NAMALWA (cell line): ENCODE measurements around the gene FBXO11.
"Not testable (repeated sequence)": the region's sequence is repeated elsewhere in the genome, so short reads cannot be mapped to it uniquely, and the experiment has no call there.

Source experiments
- DNase-seq: peaks from one replicate; pipeline ENCODE4 v3.0.0-alpha.2; 2015; ENCODE audit warnings: low spot score

Gene FBXO11

DNA sequence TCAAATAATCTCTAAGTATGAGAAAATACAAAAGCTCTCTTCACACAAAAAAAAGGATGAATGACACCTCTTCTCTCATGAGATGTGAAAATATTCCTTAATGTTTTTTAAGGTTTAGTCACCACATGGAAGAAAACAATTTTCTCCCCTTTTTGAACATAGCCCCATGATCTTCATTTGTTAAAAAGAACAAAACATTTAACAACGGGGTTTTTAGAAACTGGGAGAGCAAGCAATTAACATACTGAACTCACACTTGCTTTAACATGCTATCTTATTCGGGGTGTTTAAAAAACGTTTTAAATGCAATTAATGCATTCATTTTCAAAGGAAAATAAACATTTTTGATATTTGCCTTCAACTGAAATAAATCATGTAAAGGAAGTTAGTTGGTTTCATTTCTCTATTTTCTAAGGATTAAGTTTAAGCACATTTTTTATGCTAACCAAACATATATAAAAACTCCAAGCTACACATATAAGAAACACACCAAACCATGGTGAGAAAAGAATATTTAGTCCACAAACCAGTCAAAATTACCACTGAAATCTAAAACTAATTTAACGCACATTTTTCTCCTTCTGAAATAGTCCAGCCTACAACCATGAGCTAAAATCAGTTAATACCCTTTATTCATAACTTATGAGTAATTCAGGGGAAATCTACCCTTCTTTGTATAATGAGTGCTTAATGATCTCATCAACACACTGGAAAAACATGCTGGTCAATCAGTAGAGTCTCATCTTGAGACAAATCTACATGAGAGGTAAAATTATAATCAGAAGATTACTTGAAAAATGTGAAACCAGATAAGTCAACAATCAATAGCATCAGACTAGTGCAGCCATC, 8.2 kb downstream of the FBXO11 start:
- peak; percentile 59 for DNase-seq

DNA sequence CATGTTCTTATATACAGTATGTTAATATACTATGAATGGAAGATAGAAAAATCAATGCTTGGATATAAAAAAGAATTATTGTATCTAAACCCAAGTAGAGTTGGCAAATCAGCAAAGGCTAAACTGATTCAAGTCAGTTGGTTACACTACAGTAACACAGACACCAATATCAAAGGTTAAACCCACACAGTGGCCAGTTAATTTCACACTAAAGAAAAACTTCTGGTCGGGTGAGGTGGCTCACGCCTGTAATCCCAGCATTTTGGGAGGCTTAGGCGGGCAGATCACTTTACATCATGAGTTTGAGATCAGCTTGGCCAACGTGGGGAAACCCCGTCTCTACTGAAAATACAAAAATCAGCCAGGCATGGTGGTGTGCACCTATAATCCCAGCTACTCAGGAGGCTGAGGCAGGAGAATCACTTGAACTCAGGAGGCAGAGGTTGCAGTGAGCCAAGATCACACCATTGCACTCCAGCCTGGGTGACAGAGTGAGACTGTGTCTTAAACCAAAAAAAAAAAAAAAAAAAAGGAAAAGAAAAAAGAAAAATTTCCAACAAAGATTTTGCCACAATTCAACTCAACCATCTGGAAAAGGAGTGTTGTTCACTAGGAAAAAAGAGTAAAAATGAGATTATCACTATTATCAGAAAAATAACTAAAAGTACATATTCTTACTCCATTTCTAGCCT, 9.0 kb downstream of the FBXO11 start:
- peak; percentile 50 for DNase-seq

DNA sequence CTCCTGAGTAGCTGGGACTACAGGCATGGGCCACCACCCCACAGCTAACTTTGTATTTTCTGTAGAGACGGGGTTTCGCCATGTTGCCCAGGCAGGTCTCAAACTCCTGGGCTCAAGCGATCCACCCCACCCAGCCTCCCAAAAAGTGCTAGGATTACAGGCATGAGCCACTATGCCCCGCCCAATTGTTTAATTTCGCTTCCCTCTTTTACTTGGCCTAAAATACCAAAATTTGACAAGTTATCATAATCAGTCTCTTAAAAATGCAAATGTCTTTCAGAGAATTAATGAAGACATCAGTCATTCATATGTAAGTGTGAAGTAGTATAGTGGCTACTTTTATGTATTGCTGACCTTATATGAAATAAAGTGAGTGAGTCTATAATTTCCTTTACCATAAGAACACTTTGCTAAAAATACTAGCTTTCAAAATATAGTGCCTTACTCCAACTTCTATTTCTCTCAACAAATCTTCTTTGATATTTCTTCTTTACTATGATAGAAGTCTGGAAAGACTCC, 9.8 kb downstream of the FBXO11 start:
- peak; percentile 45 for DNase-seq

DNA sequence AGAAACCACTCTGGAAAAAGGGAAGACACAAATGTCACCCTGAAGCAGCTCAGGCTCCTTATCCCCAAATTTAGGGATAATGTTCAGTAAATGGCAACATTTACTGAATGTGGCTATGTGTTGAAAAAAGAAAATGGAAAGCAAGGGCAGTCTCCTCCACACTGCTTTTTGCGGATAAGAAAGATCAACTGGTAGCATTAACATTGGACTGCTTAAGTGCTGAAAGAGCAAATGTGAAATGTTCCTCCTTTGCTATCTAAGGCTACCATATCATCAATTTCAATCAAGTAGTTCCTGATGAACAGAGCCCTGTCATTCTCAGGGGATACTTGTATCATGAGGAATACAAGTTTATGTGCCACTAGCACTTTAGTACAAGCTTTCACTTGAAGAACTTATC, 12.5 kb downstream of the FBXO11 start:
- DNase-seq: no peak

DNA sequence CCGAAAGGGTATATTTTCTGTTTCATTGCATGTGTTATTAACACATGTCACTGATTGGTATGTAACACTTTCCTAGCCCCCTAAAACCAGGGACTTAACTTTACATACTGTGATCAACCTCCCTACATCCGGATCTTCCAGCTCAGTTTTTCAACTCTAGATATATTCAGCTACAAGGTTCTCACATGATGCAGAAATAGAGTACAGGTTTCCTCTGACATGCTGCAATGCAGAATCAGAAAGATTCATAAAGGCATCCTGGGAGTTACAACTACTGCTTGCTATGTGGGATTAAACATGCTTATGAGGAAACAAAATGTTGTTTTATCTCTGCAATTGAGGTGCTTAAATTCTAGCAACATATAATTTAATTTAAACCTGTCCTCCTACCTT, 14.0 kb downstream of the FBXO11 start:
- DNase-seq: no peak

DNA sequence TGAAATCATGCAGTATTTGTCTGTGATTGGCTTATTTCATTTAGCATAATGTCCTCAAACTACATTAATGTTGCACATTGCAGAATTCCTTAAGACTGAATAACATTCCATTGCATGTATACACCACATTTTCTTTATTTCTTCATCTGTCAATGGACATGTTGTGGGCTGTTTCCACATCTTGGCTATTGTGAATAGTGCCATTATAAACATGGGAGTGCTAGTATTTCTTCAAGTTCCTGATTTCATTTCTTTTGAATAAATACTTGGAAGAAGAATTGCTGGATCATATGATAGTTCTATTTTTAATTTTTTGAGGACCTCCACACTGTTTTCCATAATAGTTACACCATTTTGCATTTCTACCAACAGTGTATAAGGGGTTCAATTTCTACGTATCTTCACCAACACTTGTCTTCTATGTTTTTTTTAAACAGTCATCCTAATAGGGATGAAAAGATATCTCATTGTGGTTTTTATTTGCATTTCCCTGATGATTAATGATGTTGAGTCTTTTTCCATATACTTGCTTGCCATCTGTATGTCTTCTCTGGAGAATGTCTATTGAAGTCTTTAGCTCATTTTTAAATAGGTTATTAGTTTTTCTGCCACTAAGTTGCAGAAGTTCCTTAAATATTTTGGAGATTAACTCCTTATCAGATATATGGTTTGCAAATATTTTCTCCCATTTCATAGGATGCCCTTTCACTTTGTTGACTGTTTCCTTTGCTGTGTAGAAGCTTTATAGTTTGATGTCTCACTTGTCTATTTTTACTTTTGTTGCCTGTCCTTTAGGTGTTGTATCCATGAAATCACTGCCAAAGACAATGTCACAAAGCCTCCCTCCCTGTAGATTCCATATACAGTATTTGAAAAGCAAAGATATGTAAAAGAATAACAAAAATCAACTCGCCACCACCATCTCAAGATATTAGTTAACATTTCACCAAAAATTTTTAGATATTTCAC, 14.6 kb downstream of the FBXO11 start:
- DNase-seq: peak; percentile 37

DNA sequence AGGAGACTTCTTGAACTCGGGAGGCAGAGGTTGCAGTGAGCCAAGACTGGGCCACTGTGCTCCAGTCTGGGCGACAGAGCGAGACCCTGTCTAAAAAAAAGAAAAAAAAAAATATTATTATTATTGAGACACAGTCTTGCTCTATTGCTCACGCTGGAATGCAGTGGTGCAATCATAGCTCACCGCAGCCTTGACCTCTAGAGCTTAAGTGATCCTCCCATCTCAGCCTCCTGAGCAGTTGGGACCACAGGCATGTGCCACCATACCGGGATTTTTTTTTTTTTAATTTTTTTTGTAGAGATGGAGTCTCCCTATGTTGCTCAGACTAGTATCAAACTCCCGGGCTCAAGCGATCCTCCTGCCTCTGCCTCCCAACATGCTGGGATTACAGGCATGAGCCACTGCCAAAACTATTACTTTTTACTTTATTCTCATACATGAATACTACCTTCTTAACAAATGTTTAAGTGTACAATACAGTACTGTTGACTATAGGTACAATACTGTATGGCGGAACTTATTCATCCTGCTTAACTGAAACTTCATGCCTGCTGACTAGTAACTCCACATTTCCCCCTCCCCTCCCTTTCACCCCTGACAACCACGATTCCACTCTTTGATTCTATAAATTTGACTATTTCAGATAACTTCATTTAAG, 15.5 kb downstream of the FBXO11 start:
- DNase-seq: no peak

DNA sequence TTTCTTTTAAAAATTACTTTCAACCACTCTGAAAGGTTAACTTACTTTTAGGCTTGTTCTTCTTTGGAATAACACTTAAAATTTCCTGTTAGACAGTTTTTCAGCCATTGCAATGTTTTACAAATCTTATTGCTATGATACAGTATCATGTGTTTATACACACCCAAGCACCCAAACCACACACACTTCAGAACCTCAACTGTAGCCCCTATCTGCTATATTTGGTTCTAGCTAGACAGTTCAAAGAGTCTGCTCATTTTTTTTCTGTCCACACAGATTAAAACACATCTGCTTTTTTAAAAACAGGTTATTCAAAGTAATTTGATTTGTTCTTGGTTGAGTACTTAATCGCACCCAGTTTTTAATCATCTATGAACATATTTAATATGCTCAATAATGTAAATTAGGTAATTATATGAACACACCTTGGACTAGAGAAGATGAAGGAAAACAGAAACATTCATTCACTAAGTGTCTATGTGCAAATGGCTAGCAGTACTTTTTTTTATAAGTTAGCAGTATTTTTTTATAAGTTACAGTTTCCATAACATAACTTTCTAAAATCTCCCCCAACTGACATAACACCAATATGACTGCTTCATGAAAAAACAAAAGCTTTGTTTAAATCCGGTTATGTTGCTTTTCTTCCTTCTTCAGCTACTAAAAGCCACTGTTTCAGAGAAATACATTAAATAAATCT, 17.6 kb downstream of the FBXO11 start:
- DNase-seq: peak; percentile 58

DNA sequence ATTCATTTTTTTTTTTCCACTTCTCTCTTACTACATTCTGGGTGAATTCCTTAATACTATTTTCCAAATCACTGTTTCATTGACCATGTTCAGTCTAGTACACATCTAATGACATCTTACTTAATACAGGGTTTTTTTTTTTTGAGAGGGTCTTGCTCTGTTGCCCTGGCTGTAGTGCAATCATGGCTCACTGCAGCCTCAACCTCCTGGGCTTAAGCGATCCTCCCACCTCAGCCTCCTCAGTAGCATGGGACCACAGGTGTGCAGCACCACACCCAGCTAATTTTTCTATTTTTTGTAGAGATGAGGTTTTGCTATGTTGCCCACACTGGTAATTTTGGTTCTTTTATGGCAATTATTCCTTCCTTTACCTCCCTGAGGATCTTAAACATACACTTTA, 29.4 kb downstream of the FBXO11 start:
- no peak for DNase-seq

DNA sequence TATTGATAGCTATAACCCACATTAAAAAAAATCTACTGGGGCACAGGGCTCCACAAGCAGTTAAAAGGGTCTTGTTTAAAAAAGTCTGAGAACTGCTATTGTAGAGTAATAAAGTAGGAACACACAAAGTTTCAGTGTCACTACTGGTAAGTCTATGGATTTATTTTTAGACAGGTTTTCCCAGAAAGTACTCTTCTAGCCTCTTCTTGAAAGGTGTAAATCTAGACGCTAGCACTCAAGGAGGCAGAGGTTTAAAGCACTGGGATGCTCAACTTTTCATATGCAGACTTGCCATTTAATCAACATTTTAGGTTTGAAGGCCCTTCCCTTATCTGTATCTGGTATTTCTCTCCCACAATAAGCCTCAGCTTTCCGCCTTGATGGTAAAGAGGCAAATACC, 33.4 kb downstream of the FBXO11 start:
- no peak for DNase-seq

DNA sequence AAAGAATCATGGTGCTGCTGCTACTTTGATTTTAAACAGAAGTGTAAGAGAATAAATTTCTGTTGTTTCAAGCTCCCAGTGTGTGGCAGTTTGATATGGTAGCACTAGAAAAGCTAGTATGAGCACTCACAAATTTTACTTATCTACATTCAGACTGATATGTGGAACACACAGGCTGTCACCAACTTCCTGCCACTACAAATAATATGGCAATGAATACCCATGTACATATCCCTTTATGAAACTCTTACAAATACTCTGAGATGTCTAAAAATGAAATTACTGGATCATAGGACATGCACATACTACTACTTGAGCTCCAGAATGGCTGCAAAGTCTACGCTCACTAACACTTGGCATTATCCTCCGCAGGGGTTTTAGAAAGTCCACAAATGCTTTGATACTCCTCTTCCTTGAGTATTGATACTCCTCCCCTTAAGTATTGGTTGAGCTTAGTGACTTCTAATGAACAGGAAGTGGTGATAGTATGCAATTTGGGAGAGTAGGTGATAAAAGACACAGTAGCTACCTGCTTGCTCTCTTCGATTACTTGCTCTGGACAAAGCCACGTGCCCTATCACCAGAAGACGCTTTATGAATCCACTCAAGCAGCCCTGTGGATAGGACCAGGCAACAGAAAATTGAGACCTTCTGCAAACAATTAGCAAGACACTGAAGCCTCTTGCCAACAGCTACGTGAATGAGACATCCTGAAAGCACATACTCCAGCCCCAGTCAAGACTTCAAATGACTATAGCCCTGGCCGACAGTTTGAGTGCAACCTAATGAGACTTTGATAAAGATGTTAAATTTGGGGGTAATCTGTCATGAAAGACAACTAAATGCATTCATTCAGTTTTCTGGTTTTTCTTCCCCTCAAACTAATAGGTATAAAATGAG, 35.4 kb downstream of the FBXO11 start:
- no peak for DNase-seq

DNA sequence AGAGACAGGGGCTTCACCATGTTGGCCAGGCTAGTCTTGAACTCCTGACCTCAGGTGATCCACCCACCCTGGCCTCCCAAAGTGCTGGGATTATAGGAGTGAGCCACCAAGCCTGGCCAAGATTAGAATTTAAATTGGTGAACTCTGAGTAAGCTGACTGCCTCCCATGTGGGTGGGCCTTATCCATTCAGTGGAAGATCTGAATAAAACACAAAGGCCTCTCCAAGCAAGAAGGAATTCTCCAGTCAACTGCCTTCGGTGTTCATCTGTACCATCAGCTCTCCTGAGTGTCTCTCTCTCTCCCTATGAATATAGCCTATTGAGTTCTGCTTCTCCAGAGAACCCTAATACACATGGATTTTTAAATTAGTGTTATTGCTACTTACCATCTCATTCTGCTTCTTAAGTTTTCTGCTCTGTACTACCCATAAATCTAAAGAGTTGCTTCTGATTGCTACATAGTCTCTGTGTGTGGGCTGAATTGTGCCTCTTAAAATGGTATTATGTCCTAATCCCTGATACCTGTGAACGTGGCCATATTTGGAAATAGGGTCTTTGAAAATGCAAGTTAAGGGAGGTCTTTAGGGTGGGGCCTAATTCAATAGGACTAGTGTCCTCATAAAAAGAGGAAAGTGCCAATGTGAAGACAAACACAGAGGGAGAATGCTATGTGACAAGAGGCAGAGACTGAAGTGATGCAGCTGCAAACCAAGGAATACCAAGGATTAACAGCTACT, 36.3 kb downstream of the FBXO11 start:
- no peak for DNase-seq

DNA sequence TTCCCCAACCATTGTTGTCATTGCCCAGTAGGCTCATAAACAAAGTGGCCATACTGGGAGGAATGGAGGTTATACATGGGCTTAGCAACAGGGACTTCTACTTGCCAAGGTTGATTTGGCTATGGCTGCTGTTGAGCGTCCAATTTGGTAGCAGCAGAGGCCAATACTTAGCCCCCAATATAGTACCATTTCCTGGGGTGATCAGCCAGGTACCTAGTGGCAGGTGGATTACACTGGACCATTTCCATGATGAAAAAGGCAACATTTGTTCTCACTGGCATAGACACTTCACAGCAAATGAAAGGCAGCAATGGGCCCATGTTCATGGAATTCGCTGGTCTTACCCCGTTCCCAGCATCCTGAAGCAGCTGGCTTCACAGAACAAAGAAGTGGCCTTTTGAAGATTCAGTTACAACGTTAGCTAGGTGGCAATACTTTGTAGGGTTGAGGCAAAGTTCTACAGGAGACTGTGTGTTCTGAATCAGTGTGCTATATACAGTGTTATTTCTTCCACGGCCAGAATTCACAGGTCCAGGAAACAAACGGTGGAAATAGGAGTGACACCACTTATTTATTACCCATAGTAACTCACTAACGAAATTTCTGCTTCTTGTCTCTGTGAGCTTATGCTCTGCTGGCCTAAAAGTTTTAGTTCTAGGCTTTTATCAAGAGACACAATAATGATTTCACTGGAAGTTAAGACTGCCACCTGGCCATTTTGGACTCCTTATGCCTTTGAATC, 37.5 kb downstream of the FBXO11 start:
- no peak for DNase-seq

DNA sequence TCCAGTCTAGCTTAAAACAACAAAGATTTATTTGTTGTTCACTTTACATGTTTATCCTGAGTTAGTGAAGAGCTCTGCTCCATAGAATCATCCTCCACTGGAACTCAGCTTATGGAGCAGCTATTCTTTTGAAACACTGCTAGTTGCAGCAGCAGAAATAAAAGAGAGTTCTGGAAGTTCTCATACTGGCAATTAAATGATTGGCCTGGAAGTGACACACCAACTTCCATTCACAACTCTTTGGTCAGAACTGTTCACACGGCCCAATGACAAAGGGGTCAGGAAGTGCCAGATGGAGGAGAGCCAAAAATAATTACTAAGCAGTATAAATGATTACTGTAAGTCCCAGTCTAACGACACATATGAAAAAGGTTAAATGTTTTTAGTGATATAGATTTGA, 39.1 kb downstream of the FBXO11 start:
- DNase-seq: no peak

DNA sequence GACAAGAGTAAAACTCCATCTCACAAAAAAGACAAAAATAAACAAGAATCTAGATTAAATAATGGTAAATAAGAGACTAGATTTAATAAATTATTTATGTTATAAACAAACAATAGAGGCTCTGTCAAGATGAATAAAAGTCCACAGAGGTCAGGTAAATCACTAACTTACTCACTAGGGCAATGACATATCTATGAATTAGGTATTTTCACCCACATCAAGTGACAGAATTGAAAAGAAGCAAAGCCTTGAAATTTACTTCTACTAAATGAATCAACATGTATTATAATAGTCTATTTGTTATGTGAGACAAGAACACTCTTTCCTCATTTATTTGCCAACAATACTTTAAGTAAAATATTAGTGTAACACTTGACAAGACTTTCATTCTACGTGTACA, 41.7 kb downstream of the FBXO11 start:
- DNase-seq: no peak

DNA sequence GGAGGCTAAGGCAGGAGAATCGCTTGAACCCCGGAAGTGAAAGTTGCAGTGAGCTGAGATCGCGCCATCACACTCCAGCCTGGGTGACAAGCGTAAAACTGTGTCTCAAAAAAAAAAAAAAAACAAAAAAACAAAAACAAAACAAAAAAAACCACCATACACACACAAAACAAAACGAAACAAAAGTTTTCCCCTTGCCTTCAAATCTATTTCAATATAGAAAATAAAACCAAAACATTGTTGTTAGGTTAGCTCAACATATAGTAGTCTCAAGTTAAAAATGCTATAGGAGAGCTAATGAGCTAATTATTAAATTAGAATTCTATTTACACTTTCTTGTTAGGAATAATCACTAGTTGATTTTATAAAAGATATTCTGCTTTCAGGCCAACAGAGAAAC, 43.3 kb downstream of the FBXO11 start:
- no peak for DNase-seq

DNA sequence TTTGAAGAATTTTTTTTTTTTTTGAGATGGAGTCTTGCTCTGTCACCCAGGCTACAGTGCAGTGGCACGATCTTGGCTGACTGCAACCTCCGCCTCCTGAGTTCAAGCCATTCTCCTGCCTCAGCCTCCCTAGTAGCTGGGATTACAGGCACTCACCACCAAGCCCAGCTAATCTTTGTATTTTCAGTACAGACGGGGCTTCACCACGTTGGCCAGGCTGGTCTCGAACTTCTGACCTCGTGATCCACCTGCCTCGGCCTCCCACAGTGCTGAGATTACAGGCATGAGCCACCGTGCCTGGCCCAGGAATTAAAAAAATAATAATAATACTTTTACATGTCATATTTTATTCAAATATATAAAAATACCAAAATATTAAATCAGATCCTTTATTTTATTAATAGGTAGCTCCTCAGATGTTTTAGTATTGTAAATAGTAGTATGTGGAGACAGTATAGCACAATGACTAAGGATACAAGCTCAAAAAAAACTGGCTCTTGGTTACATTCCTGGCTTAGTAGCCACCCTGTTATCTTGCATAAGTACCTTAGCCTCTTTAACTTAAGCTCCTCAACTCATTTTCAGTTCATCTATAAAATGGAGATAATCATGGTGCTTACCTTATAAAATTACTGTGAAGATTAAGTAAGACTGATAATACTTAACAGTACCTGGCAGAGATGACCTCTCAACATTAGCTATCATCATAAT, 53.1 kb downstream of the FBXO11 start:
- not testable (repeated sequence) for DNase-seq

DNA sequence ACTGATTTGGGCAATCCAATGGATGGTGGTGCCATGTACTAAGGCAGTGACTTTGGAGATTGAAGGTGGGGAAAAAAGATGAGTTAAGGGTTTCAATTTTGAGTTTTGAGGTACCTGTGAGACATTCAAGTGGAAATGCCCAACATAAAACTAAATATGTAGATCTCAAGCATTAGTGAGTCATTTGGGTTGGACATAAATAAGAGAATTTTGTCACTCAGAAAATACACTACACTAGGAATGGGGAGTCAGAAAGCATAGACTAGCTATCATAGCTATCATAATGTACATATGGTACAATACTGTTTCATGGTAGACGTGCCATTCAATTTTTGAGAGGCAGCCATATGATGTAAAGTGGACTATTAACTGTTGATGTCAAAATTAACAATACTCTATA, 56.1 kb downstream of the FBXO11 start:
- no peak for DNase-seq
